SK-N-SH (cell line): ENCODE data around the gene RAB33B.

Experiments used
- CTCF ChIP-seq: fragments of 200-600 bp; sonication (generic); IDR thresholded peaks from 2 replicates; pipeline ENCODE4 v1.6.1; 2017; ENCODE audit warnings: antibody characterized with exemption, mild to moderate bottlenecking, moderate library complexity
- EP300 ChIP-seq, 2 experiments: IDR thresholded peaks; 2 replicates each; pipeline versions ENCODE4 v1.4.0 to v1.6.1; 2012; ENCODE audit warnings: borderline replicate concordance in 1 of 2, low read depth in 1 of 2, low read length in 1 of 2
- PBX3 ChIP-seq: IDR thresholded peaks from 2 replicates; pipeline ENCODE4; 2012
- SMC3 ChIP-seq: IDR thresholded peaks from 2 replicates; pipeline ENCODE4 v1.6.1; 2012; ENCODE audit warnings: low read depth, low read length, improper control_type of control experiment
- TF ChIP-seq, protein P1 (sequence below): IDR thresholded peaks from 2 replicates; pipeline ENCODE4 v1.4.0; 2012; ENCODE audit warnings: low read depth, borderline replicate concordance

DNA sequence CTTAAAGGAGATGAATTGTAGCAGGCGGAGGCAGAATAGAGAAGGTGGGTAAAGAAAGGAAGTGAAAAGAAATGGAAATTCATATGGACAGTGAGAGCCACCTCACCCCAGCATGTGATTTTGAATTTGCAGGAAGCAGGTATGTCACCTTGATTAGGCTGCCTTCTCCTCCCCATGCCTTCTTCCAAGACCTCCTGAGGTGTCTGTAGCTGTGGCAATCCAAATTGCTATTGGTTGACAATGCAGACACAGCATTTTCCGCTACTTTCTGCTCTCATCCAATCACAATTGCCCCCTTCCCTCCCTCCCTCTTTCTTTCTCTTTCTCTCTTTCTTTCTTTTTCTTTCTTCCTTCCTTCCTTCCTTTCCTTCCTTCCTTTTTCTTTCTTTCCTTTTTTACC is 38.5 kb downstream of the RAB33B start:
- TF ChIP-seq SMC3 (no peak), CTCF (no peak), PBX3 (no peak), EP300 (IDR thresholded peaks at IDR 0.05; ENCODE audit: borderline replicate concordance in 1 of 2, low read depth in 1 of 2, low read length in 1 of 2) (no peak)
- TF ChIP-seq, protein P1, sequence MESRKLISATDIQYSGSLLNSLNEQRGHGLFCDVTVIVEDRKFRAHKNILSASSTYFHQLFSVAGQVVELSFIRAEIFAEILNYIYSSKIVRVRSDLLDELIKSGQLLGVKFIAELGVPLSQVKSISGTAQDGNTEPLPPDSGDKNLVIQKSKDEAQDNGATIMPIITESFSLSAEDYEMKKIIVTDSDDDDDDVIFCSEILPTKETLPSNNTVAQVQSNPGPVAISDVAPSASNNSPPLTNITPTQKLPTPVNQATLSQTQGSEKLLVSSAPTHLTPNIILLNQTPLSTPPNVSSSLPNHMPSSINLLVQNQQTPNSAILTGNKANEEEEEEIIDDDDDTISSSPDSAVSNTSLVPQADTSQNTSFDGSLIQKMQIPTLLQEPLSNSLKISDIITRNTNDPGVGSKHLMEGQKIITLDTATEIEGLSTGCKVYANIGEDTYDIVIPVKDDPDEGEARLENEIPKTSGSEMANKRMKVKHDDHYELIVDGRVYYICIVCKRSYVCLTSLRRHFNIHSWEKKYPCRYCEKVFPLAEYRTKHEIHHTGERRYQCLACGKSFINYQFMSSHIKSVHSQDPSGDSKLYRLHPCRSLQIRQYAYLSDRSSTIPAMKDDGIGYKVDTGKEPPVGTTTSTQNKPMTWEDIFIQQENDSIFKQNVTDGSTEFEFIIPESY, result no peak
